C4-2B (cell line): ENCODE data around the gene DDX1.

ENCODE experiments used
- ZFX ChIP-seq: fragments of 450-650 bp; IDR thresholded peaks from 2 replicates; pipeline ENCODE4 v1.6.1; 2017
- TF ChIP-seq, protein P1 (sequence below): fragments of 450-650 bp; conservative IDR thresholded peaks from 2 replicates; pipeline ENCODE4 v1.5.1; 2017; ENCODE audit warnings: mild to moderate bottlenecking

DNA sequence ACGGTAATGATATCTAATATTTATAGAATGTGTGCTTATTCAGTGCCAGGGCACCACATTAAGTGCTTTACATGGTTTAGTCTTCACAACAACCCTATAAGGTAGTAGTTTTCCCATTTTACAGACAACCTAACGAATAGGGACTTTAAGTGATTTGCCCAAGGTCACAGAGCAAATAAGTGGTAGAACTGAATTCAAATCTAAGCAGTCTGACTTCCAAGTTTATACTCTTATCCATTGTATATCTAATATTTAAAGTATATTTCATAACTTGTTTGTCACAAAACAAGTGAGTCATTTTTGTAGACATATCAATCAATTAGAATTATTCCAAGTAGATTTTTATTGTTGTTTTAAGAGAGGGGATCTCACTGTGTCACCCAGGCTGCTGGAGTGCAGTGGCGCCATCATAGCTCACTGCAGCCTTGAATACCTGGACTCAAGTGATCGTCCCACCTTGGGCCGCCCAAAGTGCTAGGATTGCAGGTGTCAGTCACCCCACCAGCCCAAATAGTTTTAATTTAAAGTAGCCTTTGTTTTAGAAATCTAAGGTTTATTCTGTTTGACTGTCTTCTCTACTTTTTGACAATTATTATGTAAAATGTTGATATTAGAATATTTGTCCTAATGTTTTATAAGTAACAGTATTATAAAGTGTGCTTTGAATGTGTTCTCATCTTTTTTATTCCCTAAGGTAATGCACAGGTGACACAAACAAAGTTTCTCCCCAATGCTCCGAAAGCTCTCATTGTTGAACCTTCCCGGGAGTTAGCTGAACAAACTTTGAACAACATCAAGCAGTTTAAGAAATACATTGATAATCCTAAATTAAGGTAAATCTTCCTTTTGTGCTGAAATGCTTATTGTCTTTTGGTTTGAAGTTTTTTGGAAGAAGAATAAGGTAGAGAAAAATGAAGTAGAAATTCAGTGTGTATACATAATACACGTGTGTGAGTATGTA, 15.1 kb downstream of the DDX1 start:
- TF ChIP-seq, protein P1, sequence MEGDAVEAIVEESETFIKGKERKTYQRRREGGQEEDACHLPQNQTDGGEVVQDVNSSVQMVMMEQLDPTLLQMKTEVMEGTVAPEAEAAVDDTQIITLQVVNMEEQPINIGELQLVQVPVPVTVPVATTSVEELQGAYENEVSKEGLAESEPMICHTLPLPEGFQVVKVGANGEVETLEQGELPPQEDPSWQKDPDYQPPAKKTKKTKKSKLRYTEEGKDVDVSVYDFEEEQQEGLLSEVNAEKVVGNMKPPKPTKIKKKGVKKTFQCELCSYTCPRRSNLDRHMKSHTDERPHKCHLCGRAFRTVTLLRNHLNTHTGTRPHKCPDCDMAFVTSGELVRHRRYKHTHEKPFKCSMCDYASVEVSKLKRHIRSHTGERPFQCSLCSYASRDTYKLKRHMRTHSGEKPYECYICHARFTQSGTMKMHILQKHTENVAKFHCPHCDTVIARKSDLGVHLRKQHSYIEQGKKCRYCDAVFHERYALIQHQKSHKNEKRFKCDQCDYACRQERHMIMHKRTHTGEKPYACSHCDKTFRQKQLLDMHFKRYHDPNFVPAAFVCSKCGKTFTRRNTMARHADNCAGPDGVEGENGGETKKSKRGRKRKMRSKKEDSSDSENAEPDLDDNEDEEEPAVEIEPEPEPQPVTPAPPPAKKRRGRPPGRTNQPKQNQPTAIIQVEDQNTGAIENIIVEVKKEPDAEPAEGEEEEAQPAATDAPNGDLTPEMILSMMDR, result no peak
- TF ChIP-seq ZFX, result no peak
